Neural progenitor cell (in vitro differentiated cells): Measurements from ENCODE around the gene MED13. TPM values are rescaled to one million over a fixed set of nuclear protein-coding genes. Genes with fewer than 3 reads are reported as not detected.
"Not testable (repeated sequence)": the region's sequence is repeated elsewhere in the genome, so short reads cannot be mapped to it uniquely, and the experiment has no call there.

ENCODE experiments used
- DNase-seq: peaks from one replicate; pipeline ENCODE4 v3.0.0-alpha.2; 2016; ENCODE audit warnings: low spot score
- H2AFZ ChIP-seq: fragments of 200-600 bp; sonication (generic); replicated peaks from 2 replicates; pipeline ENCODE4 v1.6.1; 2016; ENCODE audit warnings: antibody characterized with exemption
- H3F3A ChIP-seq: fragments of 200-600 bp; sonication (generic); 2 replicates; pipeline ENCODE4 v1.6.1; 2016; ENCODE audit warnings: antibody characterized with exemption, low read depth
- H3K27ac ChIP-seq: fragments of 200-600 bp; sonication (generic); 2 replicates; pipeline ENCODE4 v1.5.1; 2016; ENCODE audit warnings: mild to moderate bottlenecking
- H3K27me3 ChIP-seq: fragments of 200-600 bp; sonication (generic); 2 replicates; pipeline ENCODE4 v1.6.1; 2016; ENCODE audit warnings: mild to moderate bottlenecking, moderate library complexity
- H3K36me3 ChIP-seq: fragments of 200-600 bp; sonication (generic); 2 replicates; pipeline ENCODE4 v1.5.1; 2016
- H3K4me1 ChIP-seq: fragments of 200-600 bp; sonication (generic); 2 replicates; pipeline ENCODE4 v1.6.1; 2016; ENCODE audit warnings: mixed run types
- H3K4me2 ChIP-seq: fragments of 200-600 bp; sonication (generic); 2 replicates; pipeline ENCODE4 v1.6.1; 2016
- H3K4me3 ChIP-seq: fragments of 200-600 bp; sonication (generic); 2 replicates; pipeline ENCODE4 v1.5.1; 2016
- H3K79me2 ChIP-seq: fragments of 200-600 bp; sonication (generic); 2 replicates; pipeline ENCODE4 v1.6.1; 2016; ENCODE audit warnings: low read depth
- H3K9ac ChIP-seq: fragments of 200-600 bp; sonication (generic); 2 replicates; pipeline ENCODE4 v1.6.1; 2016
- H3K9me3 ChIP-seq: fragments of 200-600 bp; sonication (generic); 2 replicates; pipeline ENCODE4 v1.5.1; 2016; ENCODE audit warnings: low read depth
- H4K20me1 ChIP-seq: fragments of 200-600 bp; sonication (generic); 2 replicates; pipeline ENCODE4 v1.6.1; 2016; ENCODE audit warnings: low read depth
- H3K27ac Mint-ChIP-seq: 3 replicates; pipeline ENCODE4 v1.8.0; 2021; ENCODE audit warnings: mixed read lengths
- H3K27me3 Mint-ChIP-seq: 2 replicates; pipeline ENCODE4 v1.8.0; 2022; ENCODE audit warnings: low read depth, mild to moderate bottlenecking, inconsistent platforms, moderate library complexity, mixed read lengths; ENCODE audit not compliant: insufficient read depth
- H3K36me3 Mint-ChIP-seq: 3 replicates; pipeline ENCODE4 v1.8.0; 2021; ENCODE audit warnings: mixed read lengths
- H3K4me1 Mint-ChIP-seq: 3 replicates; pipeline ENCODE4 v1.8.0; 2021; ENCODE audit warnings: mixed read lengths
- H3K4me3 Mint-ChIP-seq: 3 replicates; pipeline ENCODE4 v1.8.0; 2021; ENCODE audit warnings: mild to moderate bottlenecking, moderate library complexity, mixed read lengths
- H3K9me3 Mint-ChIP-seq: 3 replicates; pipeline ENCODE4 v1.8.0; 2020; ENCODE audit warnings: mixed read lengths
- EZH2 ChIP-seq: fragments of 200-600 bp; sonication (generic); IDR thresholded peaks from 2 replicates; pipeline ENCODE4 v1.6.1; 2017; ENCODE audit warnings: antibody characterized with exemption, mild to moderate bottlenecking, moderate library complexity
- EZH2phosphoT487 ChIP-seq: fragments of 200-600 bp; sonication (generic); IDR thresholded peaks from 2 replicates; pipeline ENCODE4 v1.6.1; 2017; ENCODE audit warnings: antibody characterized with exemption
- total RNA-seq: library from RNA; depleted of rRNA; stranded (reverse); fragments of >200 nt; gene quantifications from 2 replicates; pipeline ENCODE4 v1.2.3, GENCODE V29; 2015; ENCODE audit warnings: low replicate concordance
- TF ChIP-seq, protein P1 (sequence below): fragments of 200-600 bp; sonication (generic); IDR thresholded peaks from 2 replicates; pipeline ENCODE4 v1.5.1; 2017; ENCODE audit warnings: antibody characterized with exemption, mild to moderate bottlenecking

The MED13 gene
- total RNA-seq, 1 donor from 2014 or later: 59.9 TPM

DNA sequence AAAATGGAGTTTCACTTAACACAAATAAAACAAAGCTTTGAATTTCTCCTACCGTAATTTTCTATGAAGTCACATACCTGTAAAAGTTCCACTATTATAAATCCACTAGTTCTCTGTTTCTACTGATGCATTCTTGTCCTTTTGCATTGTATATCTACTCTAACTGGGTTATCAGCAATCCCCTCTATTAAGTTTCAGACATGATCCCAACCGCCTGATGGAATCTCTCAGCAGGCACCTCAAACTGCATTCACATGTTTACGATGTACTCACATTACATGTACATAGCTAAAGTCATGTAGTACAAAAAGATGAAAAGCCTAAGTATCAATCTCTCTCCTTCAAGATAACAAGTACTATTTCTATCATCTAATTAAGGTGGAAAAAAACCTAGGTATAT, 64.9 kb downstream of the MED13 start:
- Histone ChIP-seq H4K20me1 (peaks cover 46% of the 10 kb centered on the region), H3K27ac (no peak overlapping the region), H3K36me3 (peaks cover 16% of the 10 kb centered on the region), H3K79me2 (peaks cover 97% of the 10 kb centered on the region), H3K4me3 (no peak overlapping the region), H3F3A (peaks cover 2% of the 10 kb centered on the region), H3K9me3 (no peaks in the 10 kb centered on the region), H3K27me3 (no peaks in the 10 kb centered on the region), H3K9ac (no peak overlapping the region), H3K4me2 (no peak overlapping the region), H2AFZ (no peak overlapping the region), H3K4me1 (no peaks in the 10 kb centered on the region)
- TF ChIP-seq EZH2 (no peak), EZH2phosphoT487 (no peak)
- TF ChIP-seq, protein P1, sequence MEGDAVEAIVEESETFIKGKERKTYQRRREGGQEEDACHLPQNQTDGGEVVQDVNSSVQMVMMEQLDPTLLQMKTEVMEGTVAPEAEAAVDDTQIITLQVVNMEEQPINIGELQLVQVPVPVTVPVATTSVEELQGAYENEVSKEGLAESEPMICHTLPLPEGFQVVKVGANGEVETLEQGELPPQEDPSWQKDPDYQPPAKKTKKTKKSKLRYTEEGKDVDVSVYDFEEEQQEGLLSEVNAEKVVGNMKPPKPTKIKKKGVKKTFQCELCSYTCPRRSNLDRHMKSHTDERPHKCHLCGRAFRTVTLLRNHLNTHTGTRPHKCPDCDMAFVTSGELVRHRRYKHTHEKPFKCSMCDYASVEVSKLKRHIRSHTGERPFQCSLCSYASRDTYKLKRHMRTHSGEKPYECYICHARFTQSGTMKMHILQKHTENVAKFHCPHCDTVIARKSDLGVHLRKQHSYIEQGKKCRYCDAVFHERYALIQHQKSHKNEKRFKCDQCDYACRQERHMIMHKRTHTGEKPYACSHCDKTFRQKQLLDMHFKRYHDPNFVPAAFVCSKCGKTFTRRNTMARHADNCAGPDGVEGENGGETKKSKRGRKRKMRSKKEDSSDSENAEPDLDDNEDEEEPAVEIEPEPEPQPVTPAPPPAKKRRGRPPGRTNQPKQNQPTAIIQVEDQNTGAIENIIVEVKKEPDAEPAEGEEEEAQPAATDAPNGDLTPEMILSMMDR: no peak
- Mint-ChIP-seq H3K9me3 (no peaks in the 10 kb centered on the region), H3K27me3 (no peaks in the 10 kb centered on the region), H3K36me3 (peaks cover 14% of the 10 kb centered on the region), H3K4me1 (no peaks in the 10 kb centered on the region), H3K4me3 (no peak overlapping the region), H3K27ac (no peak overlapping the region)
- DNase-seq: no peak

DNA sequence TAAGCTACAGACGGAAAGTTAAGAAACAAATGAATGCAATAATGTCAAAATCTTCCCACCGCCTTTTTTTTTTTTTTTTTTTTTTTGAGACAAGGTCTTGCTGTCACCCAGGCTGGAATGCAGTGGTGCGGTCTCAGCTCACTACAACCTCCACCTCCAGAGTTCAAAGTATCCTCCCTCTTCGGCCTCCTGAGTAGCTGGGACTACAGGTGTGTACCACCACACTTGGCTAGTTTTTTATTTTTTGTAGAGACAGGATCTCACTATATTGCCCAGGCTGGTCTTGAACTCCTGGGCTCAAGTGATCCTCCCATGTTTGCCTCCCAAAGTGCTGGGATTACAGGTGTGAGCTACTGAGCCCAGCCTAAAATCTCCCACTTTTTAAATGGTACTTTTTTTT, 66.5 kb downstream of the MED13 start:
- H3K27ac ChIP-seq, H3K9me3 ChIP-seq, H2AFZ ChIP-seq, H3F3A ChIP-seq, H3K4me1 Mint-ChIP-seq, H3K4me3 Mint-ChIP-seq, H3K4me2 ChIP-seq, H3K4me3 ChIP-seq, H3K27ac Mint-ChIP-seq, H3K27me3 ChIP-seq, H3K9me3 Mint-ChIP-seq, H3K4me1 ChIP-seq, H3K27me3 Mint-ChIP-seq, H3K9ac ChIP-seq, DNase-seq, H3K36me3 Mint-ChIP-seq: not testable (repeated sequence)
- Histone ChIP-seq H3K79me2 (peaks cover 85% of the 10 kb centered on the region), H4K20me1 (peaks cover 46% of the 10 kb centered on the region), H3K36me3 (peaks cover 14% of the 10 kb centered on the region)

DNA sequence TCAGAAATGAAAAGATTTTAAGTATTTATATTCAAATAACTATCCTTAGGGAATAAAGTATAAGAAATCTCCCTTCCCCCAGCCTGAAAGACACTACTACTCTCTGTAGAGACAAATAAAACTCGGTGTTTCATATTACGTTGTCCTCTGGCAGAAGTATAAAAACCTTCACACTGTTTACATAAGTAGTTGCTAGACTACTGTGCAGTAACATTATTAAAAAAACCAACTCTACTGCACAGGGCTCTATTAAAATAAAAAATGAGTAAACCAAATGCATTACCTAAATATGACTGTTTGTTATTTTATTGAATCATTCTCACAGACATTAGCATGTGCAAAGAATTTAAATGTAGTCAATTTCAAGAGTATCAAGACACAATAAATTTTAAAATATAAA, 67.4 kb downstream of the MED13 start:
- no peaks in the 10 kb centered on the region for H3K4me1 ChIP-seq
- no peak overlapping the region for H3K4me3 Mint-ChIP-seq
- peaks cover 77% of the 10 kb centered on the region for H3K79me2 ChIP-seq
- H3K27ac ChIP-seq: no peak overlapping the region
- peaks cover 10% of the 10 kb centered on the region for H3K36me3 Mint-ChIP-seq
- H3K9ac ChIP-seq: no peak overlapping the region
- TF ChIP-seq EZH2: no peak
- no peak for TF ChIP-seq EZH2phosphoT487
- TF ChIP-seq, protein P1: no peak
- peaks cover 40% of the 10 kb centered on the region for H4K20me1 ChIP-seq
- H3K9me3 ChIP-seq: no peaks in the 10 kb centered on the region
- no peaks in the 10 kb centered on the region for H3K9me3 Mint-ChIP-seq
- no peaks in the 10 kb centered on the region for H3K4me1 Mint-ChIP-seq
- no peak overlapping the region for H3K27ac Mint-ChIP-seq
- H3K4me3 ChIP-seq: no peak overlapping the region
- no peaks in the 10 kb centered on the region for H3K27me3 ChIP-seq
- DNase-seq: no peak
- H3K27me3 Mint-ChIP-seq: no peaks in the 10 kb centered on the region
- peaks cover 14% of the 10 kb centered on the region for H3K36me3 ChIP-seq
- H2AFZ ChIP-seq: no peak overlapping the region
- H3F3A ChIP-seq: no peaks in the 10 kb centered on the region
- H3K4me2 ChIP-seq: no peak overlapping the region

DNA sequence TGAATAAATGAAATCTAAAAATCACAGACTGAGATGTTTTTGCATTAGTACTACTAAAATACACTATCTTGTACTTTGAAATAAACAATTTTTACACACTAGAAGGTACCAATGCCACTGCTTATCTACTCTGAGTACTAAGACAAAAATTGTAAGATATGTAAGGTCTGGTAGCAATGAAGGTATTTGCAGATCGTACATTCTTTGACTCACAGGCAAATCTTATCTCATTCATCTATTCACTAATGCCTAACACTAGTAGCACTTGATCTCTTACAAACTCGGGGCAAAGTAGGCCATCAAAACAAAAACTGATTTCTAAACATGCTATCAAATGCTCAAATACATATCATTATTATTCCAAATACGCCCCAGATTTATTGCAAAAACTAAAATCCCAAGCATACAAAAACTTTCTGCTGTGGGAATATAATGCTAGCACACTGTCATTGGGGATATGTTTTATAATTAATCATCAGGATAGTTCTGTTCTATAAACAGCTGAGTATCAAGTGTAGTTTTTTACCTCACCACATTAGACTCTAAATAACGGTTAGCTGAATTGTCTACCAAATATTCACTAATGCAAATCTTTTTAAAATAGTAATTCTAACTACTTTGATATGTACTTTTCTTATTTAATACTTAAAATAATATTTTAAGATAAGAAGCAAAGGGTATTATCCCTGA, 68.0 kb downstream of the MED13 start:
- Histone ChIP-seq H3K27me3 (no peaks in the 10 kb centered on the region), H3K36me3 (peaks cover 14% of the 10 kb centered on the region), H3K27ac (no peak overlapping the region), H3K4me3 (no peak overlapping the region), H3K4me1 (no peaks in the 10 kb centered on the region), H3K9ac (no peak overlapping the region), H3K9me3 (no peaks in the 10 kb centered on the region), H4K20me1 (peaks cover 35% of the 10 kb centered on the region), H3K4me2 (no peak overlapping the region), H2AFZ (no peak overlapping the region), H3F3A (no peaks in the 10 kb centered on the region), H3K79me2 (peaks cover 71% of the 10 kb centered on the region)
- H3K36me3 Mint-ChIP-seq: peaks cover 10% of the 10 kb centered on the region
- H3K4me1 Mint-ChIP-seq: no peaks in the 10 kb centered on the region
- no peak overlapping the region for H3K27ac Mint-ChIP-seq
- H3K27me3 Mint-ChIP-seq: no peaks in the 10 kb centered on the region
- DNase-seq: no peak
- no peaks in the 10 kb centered on the region for H3K9me3 Mint-ChIP-seq
- TF ChIP-seq EZH2: no peak
- no peak overlapping the region for H3K4me3 Mint-ChIP-seq
